ENCODE results near the gene CCDC91.

CCDC91 gene

GRCh38 chr12:28543021-28543890 is 353.0 kb downstream of the CCDC91 start:
- no peak for DNase-seq

- DNase-seq, result no peak
Measured at GRCh38 chr12:28550757-28551704, 360.8 kb downstream of the CCDC91 start.

- DNase-seq, result no peak
Measured at GRCh38 chr12:28552251-28552970, 362.2 kb downstream of the CCDC91 start.

GRCh38 chr12:28555748-28556147 is 365.5 kb downstream of the CCDC91 start:
- no peak for DNase-seq

- DNase-seq, result no peak
Measured at GRCh38 chr12:28558250-28558649, 368.0 kb downstream of the CCDC91 start.

GRCh38 chr12:28563286-28563685 is 373.0 kb downstream of the CCDC91 start:
- DNase-seq, result no peak

GRCh38 chr12:28563936-28564335 is 373.7 kb downstream of the CCDC91 start:
- no peak for DNase-seq

GRCh38 chr12:28568118-28568517 is 377.9 kb downstream of the CCDC91 start:
- no peak for DNase-seq

GRCh38 chr12:28568704-28569103 is 378.4 kb downstream of the CCDC91 start:
- DNase-seq, result no peak

GRCh38 chr12:28569698-28570411 is 379.6 kb downstream of the CCDC91 start:
- no peak for DNase-seq

- no peak for DNase-seq
Measured at GRCh38 chr12:28570811-28571210, 380.6 kb downstream of the CCDC91 start.

- DNase-seq, result no peak
Measured at GRCh38 chr12:28574746-28575592, 384.7 kb downstream of the CCDC91 start.

GRCh38 chr12:28575593-28576205 is 385.4 kb downstream of the CCDC91 start:
- no peak for DNase-seq

- DNase-seq, result no peak
Measured at GRCh38 chr12:28578361-28578760, 388.1 kb downstream of the CCDC91 start.

GRCh38 chr12:28578833-28579252 is 388.6 kb downstream of the CCDC91 start:
- DNase-seq, result no peak

GRCh38 chr12:28582672-28583376 is 392.6 kb downstream of the CCDC91 start:
- DNase-seq, result no peak

GRCh38 chr12:28583701-28584261 is 393.5 kb downstream of the CCDC91 start:
- DNase-seq, result no peak

- no peak for DNase-seq
Measured at GRCh38 chr12:28585146-28585545, 394.9 kb downstream of the CCDC91 start.

GRCh38 chr12:28586481-28586880 is 396.2 kb downstream of the CCDC91 start:
- DNase-seq, result no peak

GRCh38 chr12:28591831-28592230 is 401.6 kb downstream of the CCDC91 start:
- DNase-seq, result no peak

All from stimulated activated CD4-positive, alpha-beta T cell treated with anti-CD3 and anti-CD28 coated beads, Interleukin-4, amount 100 ng/mL, for 4 hours (primary cell).